GM10248 (cell line): ENCODE data around the gene TNFSF10.

Experiments used
- CTCF ChIA-PET: fragments of 300-600 bp; sonication (Branson Sonifier 250); formaldehyde crosslinking; extraction: SDS; loops from one replicate; lab custom pipeline; 2021; ENCODE audit warnings: antibody characterized with exemption; lab: Yijun Ruan, JAX
- POLR2A ChIA-PET: fragments of 350-650 bp; sonication (Branson Sonifier 250); formaldehyde crosslinking; extraction: SDS; loops from one replicate; lab custom pipeline; 2020; ENCODE audit warnings: antibody characterized with exemption; lab: Yijun Ruan, JAX
- DNase-seq: peaks from one replicate; pipeline ENCODE4 v3.0.0; 2012; ENCODE audit errors: extremely low spot score
- TF ChIP-seq, protein P1 (sequence below): IDR thresholded peaks from 2 replicates; pipeline ENCODE4 v1.5.1; 2012; ENCODE audit warnings: mild to moderate bottlenecking, low read depth; ENCODE audit errors: extremely low read depth, missing control alignments, control extremely low read depth

Gene TNFSF10

DNA sequence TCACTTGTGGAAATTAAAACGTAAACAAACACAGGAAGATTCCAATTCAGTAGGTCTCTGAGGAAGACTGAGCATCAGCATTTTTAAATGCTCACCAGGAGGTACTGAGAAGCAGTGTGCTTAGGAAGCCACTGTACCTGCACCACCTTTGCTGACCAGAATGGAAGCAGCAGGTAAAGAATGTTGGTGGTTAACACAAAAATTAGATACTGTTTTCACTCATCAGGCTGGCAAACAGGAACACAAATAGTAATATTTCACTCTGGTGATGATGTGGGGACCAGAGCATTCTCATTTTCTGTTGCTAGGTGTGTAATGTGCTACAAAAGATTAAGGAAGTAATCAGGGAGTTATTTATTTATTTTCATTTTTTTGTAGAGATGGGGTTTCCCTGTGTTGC, 45.1 kb downstream of the TNFSF10 start:
- CTCF ChIA-PET, result interaction anchor here (0.8 to 3.4 kb wide), 8 partner anchors 17 to 130 kb away, joined by 3 to 21 read pairs (median 4); no protein-coding TSS in a partner anchor
- POLR2A ChIA-PET, result no interaction called here
- TF ChIP-seq, protein P1, sequence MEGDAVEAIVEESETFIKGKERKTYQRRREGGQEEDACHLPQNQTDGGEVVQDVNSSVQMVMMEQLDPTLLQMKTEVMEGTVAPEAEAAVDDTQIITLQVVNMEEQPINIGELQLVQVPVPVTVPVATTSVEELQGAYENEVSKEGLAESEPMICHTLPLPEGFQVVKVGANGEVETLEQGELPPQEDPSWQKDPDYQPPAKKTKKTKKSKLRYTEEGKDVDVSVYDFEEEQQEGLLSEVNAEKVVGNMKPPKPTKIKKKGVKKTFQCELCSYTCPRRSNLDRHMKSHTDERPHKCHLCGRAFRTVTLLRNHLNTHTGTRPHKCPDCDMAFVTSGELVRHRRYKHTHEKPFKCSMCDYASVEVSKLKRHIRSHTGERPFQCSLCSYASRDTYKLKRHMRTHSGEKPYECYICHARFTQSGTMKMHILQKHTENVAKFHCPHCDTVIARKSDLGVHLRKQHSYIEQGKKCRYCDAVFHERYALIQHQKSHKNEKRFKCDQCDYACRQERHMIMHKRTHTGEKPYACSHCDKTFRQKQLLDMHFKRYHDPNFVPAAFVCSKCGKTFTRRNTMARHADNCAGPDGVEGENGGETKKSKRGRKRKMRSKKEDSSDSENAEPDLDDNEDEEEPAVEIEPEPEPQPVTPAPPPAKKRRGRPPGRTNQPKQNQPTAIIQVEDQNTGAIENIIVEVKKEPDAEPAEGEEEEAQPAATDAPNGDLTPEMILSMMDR, result no peak
- no peak for DNase-seq

DNA sequence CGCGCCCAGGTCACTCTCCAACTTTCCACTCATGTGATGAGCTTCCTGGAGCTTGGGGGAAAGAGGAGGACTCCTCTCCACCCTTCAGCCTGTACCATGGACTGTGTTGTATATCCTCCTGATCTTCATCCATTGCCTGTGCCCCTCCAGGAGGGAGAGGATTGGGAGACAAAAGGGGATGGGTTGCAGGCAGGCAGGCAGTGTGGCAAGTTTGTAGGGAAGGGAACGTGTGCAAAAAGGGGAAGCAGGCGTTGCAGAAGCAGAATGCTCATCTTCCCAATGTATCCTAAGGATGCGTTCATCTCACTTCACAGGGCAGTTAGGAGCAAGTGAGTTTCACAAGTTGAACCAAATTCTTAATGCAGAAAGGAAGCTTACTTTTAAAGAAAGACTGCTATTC, 46.9 kb downstream of the TNFSF10 start:
- no peak for DNase-seq
- ChIA-PET POLR2A (no interaction called here), CTCF (interaction anchor here (1.1 to 3.4 kb wide), 13 partner anchors 9 to 193 kb away, joined by 3 to 21 read pairs (median 4); no protein-coding TSS in a partner anchor)
- TF ChIP-seq, protein P1, result no peak

DNA sequence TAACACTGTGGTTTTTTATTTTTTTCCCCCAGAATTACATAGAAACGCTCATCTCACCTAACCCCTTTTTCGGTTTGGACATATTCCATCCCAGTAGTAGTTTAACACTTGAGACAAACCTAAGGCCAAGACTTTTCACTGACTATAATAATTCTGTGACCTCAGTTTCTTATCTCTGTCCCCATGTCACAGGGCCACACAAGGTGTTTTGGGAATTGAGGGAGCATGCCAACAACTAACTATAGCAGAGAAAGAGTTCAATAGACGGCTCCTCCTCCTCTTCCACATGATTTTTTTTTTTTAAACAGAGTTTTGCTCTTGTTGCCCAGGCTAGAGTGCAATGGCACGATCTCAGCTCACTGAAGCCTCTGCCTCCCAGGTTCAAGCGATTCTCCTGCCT, 47.5 kb downstream of the TNFSF10 start:
- CTCF ChIA-PET, result interaction anchor here (0.7 to 3.4 kb wide), 5 partner anchors 11 to 194 kb away, joined by 3 to 21 read pairs (median 5); no protein-coding TSS in a partner anchor
- no peak for DNase-seq
- POLR2A ChIA-PET, result no interaction called here
- TF ChIP-seq, protein P1, result no peak

DNA sequence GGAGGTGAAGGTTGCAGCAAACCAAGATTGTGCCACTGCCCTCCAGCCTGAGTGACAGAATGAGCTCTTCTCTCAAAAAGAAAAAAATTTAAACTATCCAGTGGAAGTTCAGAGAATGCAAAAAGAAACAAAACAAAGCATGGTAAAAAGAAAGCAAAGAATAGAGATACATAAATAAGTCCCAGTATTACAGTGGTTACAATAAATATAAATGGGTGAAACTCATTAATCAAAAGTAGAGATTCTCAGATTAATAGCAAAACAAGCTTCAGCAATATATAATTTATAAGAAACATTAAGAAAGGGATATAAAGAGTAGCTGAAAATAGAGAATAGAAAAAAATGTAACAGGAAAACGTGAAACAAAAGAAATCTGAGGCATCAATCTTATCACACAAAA, 51.3 kb downstream of the TNFSF10 start:
- DNase-seq, result no peak
- ChIA-PET POLR2A (no interaction called here), CTCF (interaction anchor here (1.0 kb wide), 1 partner anchor 10 kb away, joined by 5 read pairs; no protein-coding TSS in a partner anchor)
- TF ChIP-seq, protein P1, result no peak

DNA sequence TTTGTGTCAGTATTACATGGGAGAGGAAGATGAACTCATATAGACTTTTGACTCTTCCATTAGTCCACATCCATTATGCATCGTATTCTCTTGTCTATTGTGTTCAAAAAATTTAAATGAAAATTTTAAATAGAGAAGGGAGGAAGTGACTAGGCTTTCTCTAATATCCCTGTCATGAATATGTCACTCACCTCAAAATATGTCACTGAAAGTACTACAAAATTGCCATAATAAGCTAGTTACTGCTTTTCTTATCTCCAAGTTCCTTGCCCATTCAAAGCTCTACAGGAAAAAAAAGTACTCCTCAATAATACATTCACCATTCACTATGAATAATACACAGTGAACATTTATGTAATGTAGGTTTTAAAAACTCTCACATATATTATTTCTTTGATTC, 52.6 kb downstream of the TNFSF10 start:
- CTCF ChIA-PET, result interaction anchor here (0.9 to 1.6 kb wide), 3 partner anchors 9 to 26 kb away, joined by 3 to 10 read pairs (median 3); no protein-coding TSS in a partner anchor
- TF ChIP-seq, protein P1, result no peak
- POLR2A ChIA-PET, result no interaction called here
- no peak for DNase-seq

DNA sequence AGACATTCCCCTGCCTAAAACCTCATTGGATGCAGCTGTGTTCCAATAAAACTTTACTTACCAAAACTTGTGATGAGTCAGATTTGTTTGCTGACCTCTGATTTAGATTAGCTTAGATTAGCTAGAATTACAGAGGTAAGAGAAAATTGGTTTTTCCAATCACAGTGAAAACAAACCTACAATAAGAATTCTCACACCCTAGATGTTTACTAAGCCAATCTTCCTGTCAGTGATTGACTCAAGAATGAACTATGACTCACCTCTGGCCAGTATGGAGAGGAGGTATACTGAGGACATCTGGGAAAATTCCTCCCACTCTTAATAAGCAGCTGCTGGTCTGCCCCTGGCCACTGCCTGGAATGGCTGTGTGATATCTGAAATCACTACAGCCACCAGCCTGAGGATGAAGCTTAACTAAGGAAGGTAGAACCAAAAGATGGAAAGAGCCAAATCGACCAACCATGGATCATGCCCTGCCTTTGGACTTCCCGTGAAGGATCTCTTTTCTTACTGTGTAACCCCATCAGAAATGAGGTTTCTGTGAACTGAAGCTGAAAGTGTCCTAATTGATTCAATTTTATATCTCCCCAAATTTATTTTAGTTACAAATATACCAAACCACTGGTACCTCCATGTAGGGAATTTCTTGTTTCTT, 55.9 kb downstream of the TNFSF10 start:
- CTCF ChIA-PET, result interaction anchor here (1.1 to 1.6 kb wide), 4 partner anchors 9 to 15 kb away, joined by 3 to 7 read pairs (median 4); no protein-coding TSS in a partner anchor

More for the DNA sequence above, 55.9 kb downstream of the TNFSF10 start:
- POLR2A ChIA-PET, result no interaction called here
- TF ChIP-seq, protein P1, result no peak
- no peak for DNase-seq
